OCI-LY3 (cell line): ENCODE data around the gene PDE4D.

Experiments
- H2AFZ ChIP-seq: fragments of 200-600, 300-600 bp; shearing (Covaris generic); 2 replicates; pipeline ENCODE4 v1.6.0; 2014; ENCODE audit warnings: antibody characterized with exemption, low read depth, low read length
- H3K27ac ChIP-seq: fragments of 200-600, 300-600 bp; sonication (generic); 2 replicates; pipeline ENCODE4 v1.5.1; 2014; ENCODE audit warnings: mild to moderate bottlenecking, low read length, moderate library complexity, mixed read lengths
- H3K27me3 ChIP-seq: fragments of 200-600, 300-600 bp; sonication (generic); 2 replicates; pipeline ENCODE4 v1.6.1; 2014; ENCODE audit warnings: low read depth, low read length, mixed read lengths
- H3K36me3 ChIP-seq: fragments of 200-600, 300-600 bp; sonication (generic); replicated peaks from 2 replicates; pipeline ENCODE3; 2014; ENCODE audit warnings: low read depth, low read length, mixed read lengths
- H3K4me1 ChIP-seq: fragments of 300-600, 200-600 bp; sonication (generic); 2 replicates; pipeline ENCODE4 v1.6.1; 2014; ENCODE audit warnings: low read length, mixed read lengths
- H3K4me2 ChIP-seq: fragments of 200-600, 300-600 bp; sonication (generic); 2 replicates; pipeline ENCODE4 v1.6.1; 2014; ENCODE audit warnings: low read length, mixed read lengths
- H3K4me3 ChIP-seq: fragments of 300-600, 200-600 bp; sonication (generic); 2 replicates; pipeline ENCODE4 v1.5.1; 2014; ENCODE audit warnings: antibody characterized with exemption, mild to moderate bottlenecking, low read length, moderate library complexity
- H3K79me2 ChIP-seq: fragments of 300-600, 200-600 bp; shearing (Covaris generic); 2 replicates; pipeline ENCODE4 v1.6.1; 2014; ENCODE audit warnings: mild to moderate bottlenecking, low read length, mixed read lengths
- H3K9ac ChIP-seq: fragments of 300-600, 200-600 bp; shearing (Covaris generic); 2 replicates; pipeline ENCODE4 v1.6.0; 2014; ENCODE audit warnings: mild to moderate bottlenecking, low read length, moderate library complexity
- H3K9me3 ChIP-seq: fragments of 200-600, 300-600 bp; shearing (Covaris generic); 2 replicates; pipeline ENCODE4 v1.6.1; 2014; ENCODE audit warnings: low read length, mixed read lengths; ENCODE audit not compliant: insufficient read depth
- H4K20me1 ChIP-seq: fragments of 200-600, 300-600 bp; sonication (generic); 2 replicates; pipeline ENCODE4 v1.6.1; 2016; ENCODE audit warnings: low read length, mixed read lengths; ENCODE audit not compliant: insufficient read depth
- CTCF ChIP-seq: fragments of 200-600, 300-600 bp; sonication (generic); IDR thresholded peaks from 2 replicates; pipeline ENCODE4 v1.5.1; 2014; ENCODE audit warnings: antibody characterized with exemption, low read length, low read depth
- EZH2phosphoT487 ChIP-seq: fragments of 200-600 bp; shearing (Covaris generic); IDR thresholded peaks from 2 replicates; pipeline ENCODE4 v1.6.1; 2018; ENCODE audit warnings: antibody characterized with exemption, mixed run types, low read depth

Gene PDE4D

DNA sequence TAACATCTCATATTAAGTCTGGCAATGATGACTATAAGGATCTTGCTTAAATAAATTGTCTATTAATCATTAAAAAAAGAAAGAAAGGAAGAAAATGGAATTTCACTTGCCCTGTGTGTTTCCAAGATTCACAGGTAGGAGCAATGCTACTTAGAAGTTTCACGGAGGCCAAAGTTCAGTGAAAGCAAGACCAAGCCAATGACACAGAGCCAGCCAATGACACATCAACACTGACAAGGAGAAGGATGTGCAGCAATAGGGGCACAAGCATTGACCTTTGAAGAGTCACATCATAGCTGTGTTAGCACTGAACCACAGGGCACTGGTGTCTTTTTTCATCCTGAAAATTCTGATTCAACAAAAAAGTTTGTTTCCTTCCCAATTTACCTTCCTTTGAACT lies 364.3 kb downstream of the PDE4D start:
- H2AFZ ChIP-seq: no peak overlapping the region
- no peaks in the 10 kb centered on the region for H4K20me1 ChIP-seq
- H3K79me2 ChIP-seq: no peaks in the 10 kb centered on the region
- H3K27me3 ChIP-seq: no peaks in the 10 kb centered on the region
- H3K9me3 ChIP-seq: no peaks in the 10 kb centered on the region
- no peak overlapping the region for H3K4me3 ChIP-seq
- H3K27ac ChIP-seq: no peak overlapping the region
- no peak overlapping the region for H3K9ac ChIP-seq
- no peak for TF ChIP-seq EZH2phosphoT487
- TF ChIP-seq CTCF: no peak
- no peaks in the 10 kb centered on the region for H3K4me1 ChIP-seq
- H3K36me3 ChIP-seq: no peaks in the 10 kb centered on the region
- H3K4me2 ChIP-seq: no peak overlapping the region

DNA sequence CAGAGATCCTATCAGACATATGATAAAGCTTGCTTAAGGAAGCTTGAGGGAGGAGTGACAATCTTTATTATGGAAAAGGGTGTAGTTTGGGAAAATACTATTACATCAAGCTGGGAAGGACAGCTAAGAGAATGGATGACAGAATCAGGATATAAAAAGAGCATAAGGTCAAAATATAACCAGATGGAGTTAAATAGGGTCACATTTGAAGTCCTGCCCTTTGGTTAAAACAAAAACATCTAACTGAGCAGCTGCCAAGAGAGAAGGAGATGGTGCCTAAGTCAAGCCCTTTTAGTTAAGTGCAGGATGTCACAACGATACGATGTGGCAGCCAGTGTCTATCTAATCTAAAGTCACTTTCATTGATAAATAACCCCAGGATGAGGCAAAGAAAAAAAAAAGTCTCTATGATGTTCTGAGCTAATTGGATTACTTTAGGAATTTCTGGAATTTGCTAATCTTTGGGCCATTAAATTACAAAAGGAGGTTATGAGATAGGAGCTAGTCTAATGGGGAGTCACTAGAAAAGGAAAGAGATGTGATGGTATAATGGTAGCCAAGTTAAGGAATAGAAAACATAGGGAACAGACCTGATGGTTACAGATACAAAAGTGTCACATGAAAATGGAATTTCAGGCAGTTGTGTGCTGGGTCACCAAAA lies 365.2 kb downstream of the PDE4D start:
- Histone ChIP-seq H3K9me3 (no peaks in the 10 kb centered on the region), H3K36me3 (no peaks in the 10 kb centered on the region), H3K4me2 (no peak overlapping the region), H3K27ac (no peak overlapping the region), H3K79me2 (no peaks in the 10 kb centered on the region), H3K9ac (no peak overlapping the region), H4K20me1 (no peaks in the 10 kb centered on the region), H2AFZ (no peak overlapping the region), H3K4me1 (no peaks in the 10 kb centered on the region), H3K4me3 (no peak overlapping the region), H3K27me3 (no peaks in the 10 kb centered on the region)
- TF ChIP-seq CTCF: no peak
- TF ChIP-seq EZH2phosphoT487: no peak

GRCh38 chr5:59525957-59526356 lies 367.6 kb downstream of the PDE4D start:
- TF ChIP-seq CTCF: no peak
- H3K4me1 ChIP-seq: no peaks in the 10 kb centered on the region
- no peaks in the 10 kb centered on the region for H3K27me3 ChIP-seq
- no peak overlapping the region for H3K9ac ChIP-seq
- H3K9me3 ChIP-seq: no peaks in the 10 kb centered on the region
- H3K27ac ChIP-seq: no peak overlapping the region
- no peak overlapping the region for H3K4me2 ChIP-seq
- no peaks in the 10 kb centered on the region for H3K36me3 ChIP-seq
- no peaks in the 10 kb centered on the region for H3K79me2 ChIP-seq
- no peaks in the 10 kb centered on the region for H4K20me1 ChIP-seq
- H3K4me3 ChIP-seq: no peak overlapping the region
- no peak overlapping the region for H2AFZ ChIP-seq

DNA sequence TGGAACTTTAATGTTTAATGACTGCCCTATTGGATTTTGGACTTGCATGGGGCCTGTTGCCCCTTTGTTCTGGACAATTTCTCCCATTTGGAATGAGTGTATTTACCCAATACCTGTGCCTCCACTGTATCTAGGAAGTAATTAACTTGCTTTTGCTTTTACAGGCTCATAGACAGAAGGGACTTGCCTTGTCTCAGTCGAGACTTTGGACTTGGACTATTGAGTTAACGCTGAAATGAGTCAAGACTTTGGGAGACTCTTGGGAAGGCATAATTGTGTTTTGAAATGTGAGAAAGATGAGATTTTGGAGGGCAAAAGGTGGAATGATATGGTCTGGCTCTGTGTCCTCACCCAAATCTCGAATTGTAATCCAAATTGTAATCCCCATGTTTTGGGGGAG lies 368.2 kb downstream of the PDE4D start:
- H3K9ac ChIP-seq: no peak overlapping the region
- H3K9me3 ChIP-seq: no peaks in the 10 kb centered on the region
- no peaks in the 10 kb centered on the region for H3K4me1 ChIP-seq
- H4K20me1 ChIP-seq: no peaks in the 10 kb centered on the region
- no peak overlapping the region for H3K27ac ChIP-seq
- no peak overlapping the region for H2AFZ ChIP-seq
- H3K36me3 ChIP-seq: no peaks in the 10 kb centered on the region
- H3K4me3 ChIP-seq: no peak overlapping the region
- no peak overlapping the region for H3K4me2 ChIP-seq
- TF ChIP-seq CTCF (no peak), EZH2phosphoT487 (no peak)
- no peaks in the 10 kb centered on the region for H3K27me3 ChIP-seq
- H3K79me2 ChIP-seq: no peaks in the 10 kb centered on the region
